Right lobe of liver (tissue), 4 donors: Measurements from ENCODE around the gene RCAN1.

Source experiments
- POLR2A ChIP-seq: fragments of 450-650 bp; IDR thresholded peaks from one replicate; pipeline ENCODE4 v1.6.1; 2017; ENCODE audit warnings: antibody characterized with exemption, mild to moderate bottlenecking
- TF ChIP-seq, protein P1 (sequence below), 4 donors: fragments of 200-600 bp in 3 of 4; fragments of 450-650 bp in 1 of 4; IDR thresholded peaks; one replicate each; pipeline versions ENCODE4 v1.5.1 to v1.8.0; 2016 to 2022; ENCODE audit warnings: antibody characterized with exemption in 4 of 4, mild to moderate bottlenecking in 2 of 4
- donor health status: DM: no; HTN: no; CAD: no.
- donor health status: DM: no; HTN: no; CAD: no.
- donor health status: DM: no; HTN: yes; CAD: no.

- TF ChIP-seq, protein P1, sequence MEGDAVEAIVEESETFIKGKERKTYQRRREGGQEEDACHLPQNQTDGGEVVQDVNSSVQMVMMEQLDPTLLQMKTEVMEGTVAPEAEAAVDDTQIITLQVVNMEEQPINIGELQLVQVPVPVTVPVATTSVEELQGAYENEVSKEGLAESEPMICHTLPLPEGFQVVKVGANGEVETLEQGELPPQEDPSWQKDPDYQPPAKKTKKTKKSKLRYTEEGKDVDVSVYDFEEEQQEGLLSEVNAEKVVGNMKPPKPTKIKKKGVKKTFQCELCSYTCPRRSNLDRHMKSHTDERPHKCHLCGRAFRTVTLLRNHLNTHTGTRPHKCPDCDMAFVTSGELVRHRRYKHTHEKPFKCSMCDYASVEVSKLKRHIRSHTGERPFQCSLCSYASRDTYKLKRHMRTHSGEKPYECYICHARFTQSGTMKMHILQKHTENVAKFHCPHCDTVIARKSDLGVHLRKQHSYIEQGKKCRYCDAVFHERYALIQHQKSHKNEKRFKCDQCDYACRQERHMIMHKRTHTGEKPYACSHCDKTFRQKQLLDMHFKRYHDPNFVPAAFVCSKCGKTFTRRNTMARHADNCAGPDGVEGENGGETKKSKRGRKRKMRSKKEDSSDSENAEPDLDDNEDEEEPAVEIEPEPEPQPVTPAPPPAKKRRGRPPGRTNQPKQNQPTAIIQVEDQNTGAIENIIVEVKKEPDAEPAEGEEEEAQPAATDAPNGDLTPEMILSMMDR (IDR thresholded peaks at IDR 0.05) = no peak
- no peak for TF ChIP-seq POLR2A
Measured at GRCh38 chr21:34561806-34562205, 53.1 kb downstream of the RCAN1 start.
